ENCODE data around the gene CLRN1. TPM values are rescaled to one million over a fixed set of nuclear protein-coding genes. Genes with fewer than 3 reads are reported as not detected.

Gene CLRN1
- total RNA-seq, 4 donors from 2014 or later: not detected

GRCh38 chr3:150885535-150885934 lies 87.0 kb downstream of the CLRN1 start:
- H3K27me3 ChIP-seq: no peaks in the 10 kb centered on the region
- no peak for DNase-seq
- WGBS, 2 donors: 54 to 63% methylated on average over 3 of the region's 3 CpGs
- intact Hi-C loops (cut with DNase I): no loop called here
- H3K4me1 ChIP-seq: no peaks in the 10 kb centered on the region
- H3K36me3 ChIP-seq: no peaks in the 10 kb centered on the region
- TF ChIP-seq POLR2A (IDR thresholded peaks at IDR 0.05): no peak
- no peak for TF ChIP-seq CTCF (IDR thresholded peaks at IDR 0.05)
- H3K9me3 ChIP-seq: no peaks in the 10 kb centered on the region
- no peak overlapping the region for H3K27ac ChIP-seq
- no peak overlapping the region for H3K4me3 ChIP-seq (replicated peaks in 1 of 3)

GRCh38 chr3:150878996-150879575 lies 93.4 kb downstream of the CLRN1 start:
- Histone ChIP-seq H3K9me3 (no peaks in the 10 kb centered on the region), H3K4me1 (peaks cover 16 to 36% of the 10 kb centered on the region in 2 donors), H3K27me3 (no peaks in the 10 kb centered on the region), H3K36me3 (no peaks in the 10 kb centered on the region), H3K4me3 (replicated peaks in 1 of 3) (no peak overlapping the region), H3K27ac (peak overlapping the region in 2 of 3 donors; percentile 35 to 44)
- intact Hi-C loops (cut with DNase I): no loop called here
- TF ChIP-seq CTCF (IDR thresholded peaks at IDR 0.05) (no peak), POLR2A (IDR thresholded peaks at IDR 0.05) (no peak)
- WGBS, 2 donors: 49 to 64% methylated on average over 2 of the region's 2 CpGs
- DNase-seq: peak; percentile 45 to 53

- intact Hi-C loops (cut with DNase I): no loop called here
- no peaks in the 10 kb centered on the region for H3K36me3 ChIP-seq
- H3K4me1 ChIP-seq: peaks cover 16 to 36% of the 10 kb centered on the region in 2 donors
- no peaks in the 10 kb centered on the region for H3K27me3 ChIP-seq
- H3K27ac ChIP-seq: no peak overlapping the region
- no peak overlapping the region for H3K4me3 ChIP-seq (replicated peaks in 1 of 3)
- TF ChIP-seq POLR2A (IDR thresholded peaks at IDR 0.05) (no peak), CTCF (IDR thresholded peaks at IDR 0.05) (no peak)
- no peak for DNase-seq
- WGBS, 2 donors: 96 to 98% methylated on average over 1 of the region's 1 CpG
- no peaks in the 10 kb centered on the region for H3K9me3 ChIP-seq
These were observed 94.2 kb downstream of the CLRN1 start for GRCh38 chr3:150878290-150878689.

- no peak overlapping the region for H3K27ac ChIP-seq
- 89 to 97% methylated on average over 3 of the region's 3 CpGs for WGBS, 2 donors
- peaks cover 16 to 36% of the 10 kb centered on the region in 2 donors for H3K4me1 ChIP-seq
- H3K9me3 ChIP-seq: no peaks in the 10 kb centered on the region
- no peaks in the 10 kb centered on the region for H3K27me3 ChIP-seq
- no peak overlapping the region for H3K4me3 ChIP-seq (replicated peaks in 1 of 3)
- DNase-seq: no peak
- no peaks in the 10 kb centered on the region for H3K36me3 ChIP-seq
- intact Hi-C loops (cut with DNase I): no loop called here
- TF ChIP-seq POLR2A (IDR thresholded peaks at IDR 0.05): no peak
- TF ChIP-seq CTCF (IDR thresholded peaks at IDR 0.05): no peak
These were observed 95.2 kb downstream of the CLRN1 start for GRCh38 chr3:150877303-150877702.

GRCh38 chr3:150876611-150877265 lies 95.8 kb downstream of the CLRN1 start:
- intact Hi-C loops (cut with DNase I): no loop called here
- H3K36me3 ChIP-seq: no peaks in the 10 kb centered on the region
- H3K9me3 ChIP-seq: no peaks in the 10 kb centered on the region
- no peak for DNase-seq
- H3K27me3 ChIP-seq: no peaks in the 10 kb centered on the region
- WGBS, 2 donors: 89 to 93% methylated on average over 6 of the region's 6 CpGs
- peaks cover 16 to 36% of the 10 kb centered on the region in 2 donors for H3K4me1 ChIP-seq
- no peak for TF ChIP-seq POLR2A (IDR thresholded peaks at IDR 0.05)
- no peak for TF ChIP-seq CTCF (IDR thresholded peaks at IDR 0.05)
- H3K4me3 ChIP-seq (replicated peaks in 1 of 3): no peak overlapping the region
- H3K27ac ChIP-seq: peak overlapping the region in 1 of 3 donors; percentile 51

Measured in thyroid gland (tissue), 4 donors.